SHP77 treated with DMSO at 0.1 percent for 48 hours (cell line): Measurements from ENCODE around the gene KRTAP9-8.
A peak's percentile ranks its signal among the peaks of the same experiment; 100 is the strongest.
"Not testable (repeated sequence)": the region's sequence is repeated elsewhere in the genome, so short reads cannot be mapped to it uniquely, and the experiment has no call there.

Experiments used
- DNase-seq: peaks from one replicate; lab custom pipeline; 2025; lab: John Stamatoyannopoulos, UW

The KRTAP9-8 gene

GRCh38 chr17:41237949-41238437 lies at the start of gene KRTAP9-8:
KRTAP9-8 (plus strand) TSS chr17:41237999; CDS start chr17:41238052, 53 bp downstream.
- DNase-seq: not testable (repeated sequence)

GRCh38 chr17:41189837-41190318 lies 47.9 kb upstream of the KRTAP9-8 start, which contains the start of gene KRTAP9-1:
KRTAP9-1 (plus strand) TSS chr17:41189887; CDS start chr17:41189887, 0 bp downstream.
- not testable (repeated sequence) for DNase-seq

GRCh38 chr17:41190328-41190727 lies 47.5 kb upstream of the KRTAP9-8 start:
- DNase-seq: no peak

- no peak for DNase-seq
Observed at GRCh38 chr17:41196068-41196467, 41.7 kb upstream of the KRTAP9-8 start.

- no peak for DNase-seq
Observed at GRCh38 chr17:41199421-41200078, 38.2 kb upstream of the KRTAP9-8 start.

- peak; percentile 22 for DNase-seq
Observed at GRCh38 chr17:41211845-41212466, 25.8 kb upstream of the KRTAP9-8 start.

- DNase-seq: no peak
Observed at GRCh38 chr17:41212524-41213169, 25.2 kb upstream of the KRTAP9-8 start.

GRCh38 chr17:41215681-41216080 lies 22.1 kb upstream of the KRTAP9-8 start:
- no peak for DNase-seq

- DNase-seq: no peak
Observed at GRCh38 chr17:41223821-41224220, 14.0 kb upstream of the KRTAP9-8 start.

- no peak for DNase-seq
Observed at GRCh38 chr17:41226051-41226450, 11.7 kb upstream of the KRTAP9-8 start.

GRCh38 chr17:41226598-41227095 lies 11.2 kb upstream of the KRTAP9-8 start, which contains the start of gene KRTAP9-2:
KRTAP9-2 (plus strand) TSS chr17:41226648; CDS start chr17:41226655, 7 bp downstream.
- not testable (repeated sequence) for DNase-seq

GRCh38 chr17:41230094-41230493 lies 7.7 kb upstream of the KRTAP9-8 start:
- no peak for DNase-seq

- no peak for DNase-seq
Observed at GRCh38 chr17:41231731-41232130, 6.1 kb upstream of the KRTAP9-8 start.

- DNase-seq: not testable (repeated sequence)
Observed at GRCh38 chr17:41232399-41233105, 5.2 kb upstream of the KRTAP9-8 start, which contains the start of gene KRTAP9-3. KRTAP9-3 (plus strand) TSS chr17:41232449; CDS start chr17:41232502, 53 bp downstream.

- not testable (repeated sequence) for DNase-seq
Observed at GRCh38 chr17:41237116-41237515, 683 bp upstream of the KRTAP9-8 start.

GRCh38 chr17:41246995-41247787 lies 9.4 kb downstream of the KRTAP9-8 start:
- DNase-seq: not testable (repeated sequence)

- not testable (repeated sequence) for DNase-seq
Observed at GRCh38 chr17:41249637-41250240, 11.9 kb downstream of the KRTAP9-8 start, which contains the start of gene KRTAP9-4. KRTAP9-4 (plus strand) TSS chr17:41249687; CDS start chr17:41249721, 34 bp downstream.

- DNase-seq: no peak
Observed at GRCh38 chr17:41251261-41251660, 13.5 kb downstream of the KRTAP9-8 start.

GRCh38 chr17:41254861-41255260 lies 17.1 kb downstream of the KRTAP9-8 start:
- no peak for DNase-seq
